Loucy (cell line): Measurements from ENCODE around the gene DAB1.

ENCODE experiments used
- H2AFZ ChIP-seq: fragments of 200-600 bp; sonication (generic); 2 replicates; pipeline ENCODE4 v1.6.0; 2016; ENCODE audit warnings: antibody characterized with exemption, mild to moderate bottlenecking, low read length, moderate library complexity
- H3F3A ChIP-seq: fragments of 200-600 bp; 2 replicates; pipeline ENCODE4 v1.6.0; 2016; ENCODE audit warnings: antibody characterized with exemption, low read depth, mild to moderate bottlenecking
- H3K27me3 ChIP-seq: fragments of 200-600 bp; sonication (generic); 2 replicates; pipeline ENCODE4 v1.6.1; 2014; ENCODE audit warnings: low read length, mild to moderate bottlenecking; ENCODE audit not compliant: insufficient read depth, poor library complexity, severe bottlenecking
- H3K36me3 ChIP-seq: fragments of 200-600 bp; sonication (generic); 2 replicates; pipeline ENCODE4 v1.6.1; 2016; ENCODE audit warnings: low read length; ENCODE audit not compliant: insufficient read depth
- H3K4me1 ChIP-seq: fragments of 200-600 bp; sonication (generic); 2 replicates; pipeline ENCODE4 v1.5.1; 2014; ENCODE audit warnings: low read length, mild to moderate bottlenecking; ENCODE audit not compliant: insufficient read depth, poor library complexity, severe bottlenecking
- H3K4me2 ChIP-seq: fragments of 200-600 bp; sonication (generic); 2 replicates; pipeline ENCODE4 v1.6.0; 2014; ENCODE audit warnings: antibody characterized with exemption, low read length, low read depth, mild to moderate bottlenecking; ENCODE audit not compliant: poor library complexity, severe bottlenecking
- H3K4me3 ChIP-seq: fragments of 200-600 bp; sonication (generic); 2 replicates; pipeline ENCODE4 v1.5.1; 2014; ENCODE audit warnings: low read length, mild to moderate bottlenecking, mixed read lengths; ENCODE audit not compliant: poor library complexity, severe bottlenecking
- H3K79me2 ChIP-seq: fragments of 200-600 bp; sonication (generic); 2 replicates; pipeline ENCODE4 v1.6.1; 2014; ENCODE audit warnings: low read length; ENCODE audit not compliant: insufficient read depth
- H3K9ac ChIP-seq: fragments of 200-600 bp; sonication (generic); 2 replicates; pipeline ENCODE4 v1.6.0; 2014; ENCODE audit warnings: mild to moderate bottlenecking, low read depth, low read length, moderate library complexity; ENCODE audit not compliant: poor library complexity, severe bottlenecking
- H3K9me2 ChIP-seq: fragments of 200-600 bp; sonication (generic); replicated peaks from 2 replicates; pipeline ENCODE4 v1.6.1; 2016; ENCODE audit warnings: low read depth, low read length, mixed read lengths
- H3K9me3 ChIP-seq: fragments of 200-600 bp; sonication (generic); 2 replicates; pipeline ENCODE4 v1.6.1; 2014; ENCODE audit warnings: mild to moderate bottlenecking, antibody characterized with exemption, low read length, low read depth; ENCODE audit not compliant: insufficient read depth
- H4K20me1 ChIP-seq: fragments of 200-600 bp; sonication (generic); 2 replicates; pipeline ENCODE4 v1.6.0; 2014; ENCODE audit warnings: antibody characterized with exemption, low read length, mild to moderate bottlenecking; ENCODE audit not compliant: insufficient read depth, poor library complexity, severe bottlenecking
- CTCF ChIP-seq: fragments of 200-600 bp; sonication (generic); conservative IDR thresholded peaks from 2 replicates; pipeline ENCODE4 v1.5.1; 2014; ENCODE audit warnings: mild to moderate bottlenecking, antibody characterized with exemption, low read length
- EZH2phosphoT487 ChIP-seq: fragments of 200-600 bp; IDR thresholded peaks from 2 replicates; pipeline ENCODE4 v1.6.1; 2018; ENCODE audit warnings: antibody characterized with exemption, mild to moderate bottlenecking, moderate library complexity, borderline replicate concordance

The DAB1 gene

GRCh38 chr1:57423135-57423655 is 665 bp downstream of the DAB1 start:
- Histone ChIP-seq H2AFZ (no peak overlapping the region), H3K27me3 (no peaks in the 10 kb centered on the region), H3K9me3 (no peaks in the 10 kb centered on the region), H3K4me2 (no peak overlapping the region), H3K79me2 (no peaks in the 10 kb centered on the region), H3F3A (no peaks in the 10 kb centered on the region), H3K9me2 (no peaks in the 10 kb centered on the region), H3K36me3 (no peaks in the 10 kb centered on the region), H3K4me1 (no peaks in the 10 kb centered on the region), H3K4me3 (no peak overlapping the region), H3K9ac (no peak overlapping the region), H4K20me1 (no peaks in the 10 kb centered on the region)
- TF ChIP-seq CTCF: no peak
- TF ChIP-seq EZH2phosphoT487: no peak

- no peaks in the 10 kb centered on the region for H3K4me1 ChIP-seq
- no peaks in the 10 kb centered on the region for H3F3A ChIP-seq
- no peaks in the 10 kb centered on the region for H3K36me3 ChIP-seq
- H3K9me2 ChIP-seq: no peaks in the 10 kb centered on the region
- H4K20me1 ChIP-seq: no peaks in the 10 kb centered on the region
- no peaks in the 10 kb centered on the region for H3K79me2 ChIP-seq
- no peaks in the 10 kb centered on the region for H3K27me3 ChIP-seq
- TF ChIP-seq CTCF: no peak
- no peak for TF ChIP-seq EZH2phosphoT487
- H3K9me3 ChIP-seq: no peaks in the 10 kb centered on the region
- no peak overlapping the region for H3K4me3 ChIP-seq
- H2AFZ ChIP-seq: no peak overlapping the region
- H3K4me2 ChIP-seq: no peak overlapping the region
- no peak overlapping the region for H3K9ac ChIP-seq
Measured at GRCh38 chr1:57422271-57423134, 1.4 kb downstream of the DAB1 start.

- H3K27me3 ChIP-seq: no peaks in the 10 kb centered on the region
- no peak overlapping the region for H3K4me3 ChIP-seq
- H3K4me1 ChIP-seq: no peaks in the 10 kb centered on the region
- H3K9me2 ChIP-seq: no peaks in the 10 kb centered on the region
- H2AFZ ChIP-seq: no peak overlapping the region
- H3K4me2 ChIP-seq: no peak overlapping the region
- H3K36me3 ChIP-seq: no peaks in the 10 kb centered on the region
- no peaks in the 10 kb centered on the region for H3K79me2 ChIP-seq
- no peaks in the 10 kb centered on the region for H4K20me1 ChIP-seq
- H3K9me3 ChIP-seq: no peaks in the 10 kb centered on the region
- H3F3A ChIP-seq: no peaks in the 10 kb centered on the region
- TF ChIP-seq CTCF (no peak), EZH2phosphoT487 (no peak)
- H3K9ac ChIP-seq: no peak overlapping the region
Measured at GRCh38 chr1:57421806-57422205, 2.1 kb downstream of the DAB1 start.
